Dermis blood vessel endothelial cell (primary cell): ENCODE results near the gene SEMA3F. TPM values are rescaled to one million over a fixed set of nuclear protein-coding genes. Genes with fewer than 3 reads are reported as not detected.
A peak's percentile ranks its signal among the peaks of the same experiment; 100 is the strongest.

ENCODE experiments used
- DNase-seq: peaks from one replicate; pipeline ENCODE4 v3.0.0; 2010
- total RNA-seq: library from RNA; depleted of rRNA; stranded (reverse); fragments of >200 nt; gene quantifications from 2 replicates; pipeline ENCODE4 v1.2.3, GENCODE V29; 2014

The SEMA3F gene
- total RNA-seq, 1 donor from 2014 or later, result 44.6 TPM

DNA sequence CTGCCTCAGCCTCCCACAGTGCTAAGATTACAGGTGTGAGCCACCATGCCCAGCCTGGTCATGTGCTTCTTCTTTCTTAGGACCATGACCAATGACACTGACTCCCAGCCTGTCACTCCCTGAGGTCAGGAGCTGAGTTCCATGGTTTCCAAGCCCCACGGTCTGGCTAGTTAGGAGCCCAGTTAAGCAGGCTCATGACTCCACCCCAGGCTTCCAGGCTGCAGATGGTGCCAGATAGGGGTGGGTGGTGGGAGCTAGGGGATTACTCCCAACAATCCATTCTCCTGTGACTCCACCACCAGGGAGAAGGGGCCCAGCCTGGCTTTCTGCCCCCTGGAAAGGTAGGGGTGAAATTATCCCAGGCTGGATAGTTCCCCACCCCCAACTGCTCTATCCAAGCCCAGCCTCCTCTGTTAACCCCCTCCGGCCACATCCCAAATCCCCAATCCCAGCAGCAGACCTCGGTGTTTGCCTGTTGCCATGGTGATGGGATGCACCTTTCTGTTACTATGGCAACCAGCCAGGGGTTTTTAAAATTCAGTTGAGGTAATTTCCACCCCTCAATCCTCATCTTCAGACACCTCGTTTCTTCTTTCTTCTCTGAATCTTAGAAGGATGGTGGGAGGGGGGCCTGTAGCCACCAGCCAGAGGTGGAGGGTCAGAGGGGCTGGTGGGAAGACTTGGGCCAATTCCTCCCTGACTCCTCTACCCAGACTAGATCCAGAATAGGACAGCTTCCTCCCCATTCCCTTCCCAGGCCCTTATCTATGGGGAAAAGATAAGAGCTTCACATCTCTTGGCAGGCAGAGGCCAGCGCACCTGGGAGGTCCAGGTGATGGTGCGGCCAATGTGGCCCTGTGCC lies 22.5 kb upstream of the SEMA3F start:
- DNase-seq, result no peak

GRCh38 chr3:50133283-50133615 lies 21.9 kb upstream of the SEMA3F start:
- DNase-seq, result no peak

- DNase-seq, result no peak
Observed at GRCh38 chr3:50134367-50134766, 20.8 kb upstream of the SEMA3F start.

DNA sequence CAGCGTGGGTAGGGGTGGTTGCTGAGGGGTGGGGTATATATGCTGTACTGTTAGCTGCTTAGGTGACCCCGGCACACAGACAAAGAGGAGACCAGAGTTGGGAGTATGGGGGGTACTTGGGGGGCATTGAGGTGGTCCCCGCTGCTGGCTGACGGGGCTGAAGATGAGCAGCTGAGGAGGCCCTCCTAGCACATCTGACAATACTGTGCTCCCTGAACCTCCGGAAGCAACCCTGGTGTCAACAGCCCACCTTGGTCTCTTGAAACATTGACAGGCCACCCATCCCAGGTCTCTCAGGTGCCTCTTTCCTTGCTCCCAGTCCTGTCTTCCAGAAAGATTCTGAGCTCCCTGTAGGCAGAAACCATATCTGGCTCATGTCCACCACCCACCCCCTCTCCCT lies 19.2 kb upstream of the SEMA3F start:
- DNase-seq, result no peak

- no peak for DNase-seq
Observed at GRCh38 chr3:50136714-50137405, 18.3 kb upstream of the SEMA3F start.

DNA sequence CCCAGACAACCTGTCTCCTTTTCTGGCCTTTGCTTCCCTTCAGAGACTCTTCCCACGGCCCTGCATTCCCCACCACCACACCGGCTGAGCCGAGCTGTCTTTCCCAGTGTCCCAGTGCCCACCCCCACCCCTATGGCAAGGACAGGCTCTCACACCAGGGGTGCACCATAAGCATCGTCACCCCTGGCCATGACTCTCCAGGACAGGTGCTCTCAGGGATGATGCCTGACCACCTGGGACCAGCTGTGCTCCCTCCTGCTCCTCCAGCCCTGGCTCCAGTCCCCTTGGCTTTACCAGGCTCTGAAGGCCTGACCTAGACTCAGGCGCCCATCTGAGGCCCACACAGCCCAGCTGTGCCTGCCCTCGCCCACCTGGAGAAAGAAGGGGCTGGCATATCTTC lies 17.6 kb upstream of the SEMA3F start:
- DNase-seq, result no peak

DNA sequence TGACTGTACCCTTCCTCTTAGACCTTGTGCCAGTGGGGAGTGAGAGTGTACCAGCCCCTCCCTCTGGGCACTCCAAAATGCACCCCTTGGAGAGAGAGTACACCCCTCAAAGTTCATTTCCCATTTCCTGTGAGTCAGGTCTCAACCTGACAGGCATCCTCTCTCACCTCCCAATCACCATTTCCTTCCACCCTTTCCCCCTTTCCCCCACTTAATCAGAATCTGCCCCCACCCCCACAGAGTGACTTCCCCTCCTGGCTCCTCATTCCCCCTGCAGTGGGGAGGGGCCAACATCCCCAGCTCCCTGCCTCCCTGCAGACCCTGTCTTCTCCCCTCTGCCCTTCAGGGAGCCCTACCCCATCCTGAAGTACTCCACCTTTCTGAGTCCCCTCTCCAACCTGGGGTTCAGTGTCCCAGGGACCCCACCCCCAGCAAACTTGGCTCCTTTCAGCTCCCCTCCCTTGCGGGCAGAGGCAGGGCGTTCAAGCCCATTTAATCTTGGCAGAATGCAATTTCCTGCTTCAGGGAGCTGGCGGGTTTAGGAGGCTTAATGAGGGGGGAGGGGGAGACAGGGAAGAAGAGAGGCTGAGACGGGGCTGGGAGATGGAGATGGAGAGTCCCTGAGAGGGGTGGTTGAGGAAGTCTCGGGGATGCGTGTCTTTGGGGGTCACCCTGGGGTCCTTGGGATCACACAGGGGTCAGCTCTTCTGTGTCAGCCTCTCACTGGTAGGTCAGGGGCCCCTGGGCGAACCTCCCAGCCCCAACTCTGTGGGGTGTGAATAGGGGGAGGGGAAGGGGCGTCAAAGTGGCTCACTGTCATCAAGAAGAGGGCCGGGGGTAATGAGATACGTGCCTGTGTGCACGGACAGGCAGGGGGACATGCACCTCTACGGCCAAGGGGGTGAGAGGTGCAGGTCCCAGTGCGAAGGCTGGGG lies 16.6 kb upstream of the SEMA3F start:
- peak; percentile 50 for DNase-seq

GRCh38 chr3:50139308-50139707 lies 15.8 kb upstream of the SEMA3F start:
- DNase-seq, result no peak

DNA sequence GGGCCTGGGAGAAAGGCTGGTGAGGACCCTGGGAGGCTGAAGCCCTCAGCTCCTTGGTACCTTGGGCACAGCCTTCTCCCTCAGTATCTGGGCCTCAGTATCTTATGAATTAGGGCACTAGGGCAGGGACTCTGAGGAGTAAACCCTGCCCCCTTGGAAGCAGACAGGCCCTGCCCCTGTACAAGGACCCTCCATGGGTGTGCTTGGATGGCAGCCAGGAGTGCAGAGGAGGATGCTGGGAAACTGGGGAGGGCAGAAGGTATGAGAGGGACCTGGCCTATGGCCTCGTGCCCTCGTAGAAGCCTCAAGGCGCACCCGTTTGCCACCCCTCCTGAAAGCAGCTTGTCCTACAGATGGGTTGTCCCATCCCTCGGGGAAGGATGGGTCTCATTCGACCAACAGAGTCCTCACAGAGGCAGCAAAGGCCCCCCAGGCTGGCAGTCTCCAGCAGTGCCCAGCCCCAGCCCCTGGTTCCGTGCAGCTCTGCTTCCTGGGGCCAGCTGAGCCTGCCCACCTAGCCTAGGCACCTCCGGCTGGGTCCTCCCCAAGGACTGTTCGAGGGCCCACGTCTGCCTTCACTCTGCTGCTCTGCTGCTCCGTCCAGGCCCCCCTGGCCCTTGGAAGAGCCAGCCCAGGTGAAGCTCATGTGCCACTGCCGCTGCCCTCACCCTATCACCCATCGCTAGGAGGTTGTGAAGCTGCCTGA lies 15.3 kb upstream of the SEMA3F start:
- DNase-seq, result no peak

GRCh38 chr3:50140990-50141389 lies 14.1 kb upstream of the SEMA3F start:
- DNase-seq, result no peak

GRCh38 chr3:50146316-50146901 lies 8.7 kb upstream of the SEMA3F start:
- DNase-seq, result no peak

- DNase-seq, result no peak
Observed at GRCh38 chr3:50147016-50147415, 8.1 kb upstream of the SEMA3F start.

DNA sequence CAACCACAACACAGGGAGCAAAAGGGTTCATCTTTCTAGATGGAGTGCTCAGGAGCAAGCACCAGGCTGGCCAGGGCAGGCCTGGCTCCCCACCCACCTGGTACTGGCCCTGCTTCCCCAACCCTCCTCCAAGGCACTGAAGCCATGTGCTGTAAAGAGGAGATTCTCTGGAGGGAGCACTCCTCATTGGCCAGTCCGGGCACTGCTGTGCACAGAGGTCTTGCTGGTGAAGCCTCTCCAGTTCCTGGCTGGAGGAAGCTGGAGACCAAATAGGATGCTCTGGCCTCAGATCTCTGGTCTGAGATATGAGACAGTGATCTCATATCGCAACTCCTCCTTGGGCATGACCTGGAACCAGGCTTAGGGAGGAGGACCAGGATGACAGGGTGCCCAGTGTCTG lies 7.7 kb upstream of the SEMA3F start:
- no peak for DNase-seq

DNA sequence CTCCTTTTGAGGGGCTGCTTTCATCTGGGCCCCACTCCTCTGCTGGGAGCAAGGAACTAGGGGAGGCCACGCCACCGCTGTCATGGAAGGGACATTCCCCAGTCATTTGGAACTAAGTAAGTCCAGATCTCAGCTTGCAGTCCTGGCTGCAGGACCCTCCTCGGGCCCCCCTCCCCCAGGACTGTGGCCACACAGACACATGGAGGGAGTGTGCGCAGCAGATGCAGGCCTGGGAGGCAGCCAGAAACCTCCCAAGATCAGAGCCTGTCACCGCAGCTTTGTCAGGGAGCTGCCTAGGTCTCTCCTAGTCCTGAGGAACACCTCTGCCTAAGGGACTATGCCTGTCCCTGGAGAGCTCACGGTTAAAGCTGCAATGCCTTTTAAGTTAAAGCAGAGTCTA lies 7.3 kb upstream of the SEMA3F start:
- no peak for DNase-seq

- DNase-seq, result no peak
Observed at GRCh38 chr3:50150404-50150750, 4.7 kb upstream of the SEMA3F start.

DNA sequence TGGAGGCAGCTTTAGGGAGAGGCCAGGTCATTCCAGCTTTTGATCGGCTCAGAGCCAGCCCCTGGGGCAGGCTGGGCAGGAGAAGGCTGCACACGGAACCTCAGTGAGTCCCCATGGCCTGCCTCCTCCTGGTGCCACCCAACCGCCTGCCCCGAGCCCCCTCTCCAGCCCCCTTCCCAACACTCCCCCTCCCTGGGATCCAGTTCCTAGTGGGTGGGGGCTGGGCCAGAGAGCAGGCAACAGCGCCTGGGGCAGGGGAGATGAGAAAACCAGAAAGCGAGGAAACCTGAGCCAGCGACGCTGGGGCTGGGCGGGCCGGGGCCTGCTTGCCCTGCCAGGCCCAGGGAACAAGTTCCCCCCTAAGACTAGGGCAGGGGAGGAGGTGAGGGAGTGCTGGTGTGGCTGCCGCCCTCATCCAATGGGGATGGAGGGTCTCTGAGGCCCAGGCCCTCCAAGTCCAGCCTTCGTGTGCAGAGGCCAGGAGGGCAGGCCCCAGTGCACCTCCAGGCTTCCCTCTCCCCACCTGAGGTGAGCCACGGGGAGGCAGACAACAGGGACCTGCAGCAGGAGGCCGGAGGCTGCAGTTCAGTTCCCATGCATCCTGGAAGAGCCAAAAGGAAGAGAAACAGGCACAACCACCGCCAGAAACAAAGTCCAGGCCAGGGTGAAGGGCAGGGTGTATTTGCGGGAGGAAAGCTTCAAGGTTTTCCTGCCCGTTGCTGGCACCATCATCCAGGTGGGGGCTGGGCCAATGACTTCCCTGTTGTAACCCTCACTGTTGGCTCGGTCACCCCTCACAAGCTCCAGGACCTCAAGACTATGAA lies 4.0 kb upstream of the SEMA3F start:
- DNase-seq, result no peak

DNA sequence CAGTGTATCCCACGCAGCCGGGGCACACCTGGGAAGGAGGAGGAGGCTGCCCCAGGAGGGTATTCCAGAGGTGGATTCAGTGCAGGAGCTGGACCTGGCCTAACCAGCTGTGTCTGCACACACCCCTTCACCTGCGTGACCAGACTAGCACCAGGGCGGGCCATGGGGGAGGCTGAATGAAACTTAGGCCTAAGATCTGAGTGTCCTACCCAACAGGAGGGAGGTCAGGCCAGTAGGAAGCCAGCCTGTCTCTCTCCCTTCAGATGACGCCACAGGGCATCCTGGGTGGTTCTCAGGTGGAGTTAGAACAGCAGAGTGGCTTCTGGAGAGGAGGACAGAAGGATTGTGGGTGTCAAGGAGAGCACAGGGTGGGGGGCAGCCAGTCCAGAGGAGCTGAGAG lies 3.4 kb upstream of the SEMA3F start:
- DNase-seq, result no peak

GRCh38 chr3:50153782-50154475 lies 1.2 kb upstream of the SEMA3F start:
- DNase-seq, result no peak

DNA sequence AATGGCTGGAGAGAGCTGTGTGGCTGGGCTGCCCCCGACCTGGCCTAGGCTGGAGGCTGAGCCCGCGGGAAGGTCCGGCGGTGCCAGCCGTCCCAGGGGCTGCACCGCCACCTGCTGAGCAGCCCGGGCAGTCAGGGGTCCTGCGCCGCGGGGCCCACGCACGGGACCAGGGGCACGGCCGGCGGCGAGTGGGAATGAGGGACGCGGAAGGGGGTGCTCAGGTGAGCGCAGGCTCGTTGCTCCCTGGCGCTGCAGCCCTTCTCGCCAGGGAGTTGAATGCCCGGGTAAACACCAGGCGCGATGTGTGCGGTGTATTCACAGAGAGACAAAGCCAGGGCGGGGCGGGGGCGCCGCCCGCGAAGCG lies 666 bp upstream of the SEMA3F start:
- DNase-seq, result peak; percentile 60

DNA sequence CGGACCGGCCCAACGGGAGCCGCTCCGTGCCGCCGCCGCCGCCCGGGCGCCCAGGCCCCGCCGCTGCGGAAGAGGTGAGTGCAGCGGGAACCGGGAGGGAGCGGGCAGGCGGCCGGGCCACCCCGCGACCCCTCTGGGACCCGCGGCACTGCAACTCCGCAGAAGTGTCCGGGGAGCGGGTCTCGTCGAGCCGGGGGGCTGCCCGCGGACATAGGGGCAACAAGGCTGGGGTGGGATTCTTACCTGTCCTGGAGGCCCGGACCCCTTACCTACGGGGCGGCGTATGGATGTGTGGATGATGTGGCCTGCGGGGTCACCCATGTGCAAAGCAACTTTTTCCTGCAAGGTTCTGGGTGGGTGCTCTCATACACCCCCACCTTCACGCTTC lies 361 bp downstream of the SEMA3F start:
- no peak for DNase-seq

DNA sequence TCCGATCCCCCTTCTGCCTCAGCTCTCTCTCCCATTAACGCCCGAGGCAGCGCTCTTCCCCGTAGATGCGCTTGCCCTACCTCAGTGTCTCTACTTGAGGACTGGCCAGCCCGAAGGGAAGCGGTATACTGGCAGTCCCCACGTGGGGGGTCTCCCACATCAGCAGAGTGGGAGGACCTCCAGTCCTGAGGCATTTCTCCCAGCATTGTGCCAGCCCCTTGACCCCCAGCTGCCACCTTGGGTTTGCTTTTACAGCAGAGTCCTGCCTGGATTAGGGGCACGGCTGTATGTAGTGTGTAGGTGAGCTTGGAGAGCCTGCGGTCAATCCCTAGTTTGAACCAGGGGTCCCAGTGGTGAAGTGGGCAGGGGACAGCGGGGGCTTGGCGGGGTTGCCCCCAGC lies 767 bp downstream of the SEMA3F start:
- no peak for DNase-seq
